ENCODE data around the gene STK36.

The STK36 gene

DNA sequence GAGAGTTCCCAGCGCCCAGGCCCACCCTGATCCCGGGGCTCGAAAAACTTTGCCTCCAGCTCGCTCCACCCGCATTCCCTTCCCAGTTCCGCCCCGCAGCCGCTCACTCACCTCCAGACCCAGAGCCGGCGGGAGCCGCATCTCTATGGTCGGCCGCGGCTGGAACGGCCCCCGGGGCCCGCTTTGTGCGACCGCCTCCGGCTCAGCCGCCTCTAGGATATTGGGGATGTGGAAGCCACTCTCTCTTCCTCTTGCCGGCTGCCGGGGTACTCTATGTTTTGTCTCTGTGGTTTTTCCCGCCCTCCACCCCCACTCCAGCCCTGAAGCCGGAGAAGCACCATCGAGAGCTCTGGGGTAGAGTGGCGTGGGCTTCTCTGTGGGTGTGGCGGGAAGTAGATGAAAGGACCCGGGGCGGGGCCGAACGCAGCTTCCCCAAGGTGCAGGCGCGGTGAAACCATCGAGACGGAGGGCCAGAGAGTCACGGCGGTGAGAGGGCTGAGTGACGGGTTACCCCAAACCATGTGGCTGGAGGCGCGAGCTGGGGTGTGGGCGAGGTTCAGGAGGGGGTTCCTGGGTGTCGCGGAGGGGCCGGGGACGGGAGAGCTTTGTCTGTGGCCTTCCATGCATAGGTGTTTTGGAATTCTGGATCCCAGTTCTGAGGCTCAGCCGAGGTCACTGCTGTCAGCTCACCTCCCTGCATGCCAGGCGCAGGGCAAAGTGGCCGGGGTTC, 12.5 kb upstream of the STK36 start, which contains the start of the genes BCS1L and ZNF142:
Gene BCS1L, plus strand, starts transcription at position 426 of the 730 bp plus-strand sequence. CDS start 1,305 bp downstream, outside the sequence.
Gene ZNF142, minus strand, starts transcription at position 366 of the 730 bp plus-strand sequence. CDS start 3,194 bp downstream, outside the sequence.
- peak; percentile 97 for DNase-seq (ENCODE audit: low spot score)
- in situ Hi-C loops (cut with MboI; ENCODE audit: low sequenced_read_pairs, unreplicated experiment): no loop called here
- TF ChIP-seq, protein P1, sequence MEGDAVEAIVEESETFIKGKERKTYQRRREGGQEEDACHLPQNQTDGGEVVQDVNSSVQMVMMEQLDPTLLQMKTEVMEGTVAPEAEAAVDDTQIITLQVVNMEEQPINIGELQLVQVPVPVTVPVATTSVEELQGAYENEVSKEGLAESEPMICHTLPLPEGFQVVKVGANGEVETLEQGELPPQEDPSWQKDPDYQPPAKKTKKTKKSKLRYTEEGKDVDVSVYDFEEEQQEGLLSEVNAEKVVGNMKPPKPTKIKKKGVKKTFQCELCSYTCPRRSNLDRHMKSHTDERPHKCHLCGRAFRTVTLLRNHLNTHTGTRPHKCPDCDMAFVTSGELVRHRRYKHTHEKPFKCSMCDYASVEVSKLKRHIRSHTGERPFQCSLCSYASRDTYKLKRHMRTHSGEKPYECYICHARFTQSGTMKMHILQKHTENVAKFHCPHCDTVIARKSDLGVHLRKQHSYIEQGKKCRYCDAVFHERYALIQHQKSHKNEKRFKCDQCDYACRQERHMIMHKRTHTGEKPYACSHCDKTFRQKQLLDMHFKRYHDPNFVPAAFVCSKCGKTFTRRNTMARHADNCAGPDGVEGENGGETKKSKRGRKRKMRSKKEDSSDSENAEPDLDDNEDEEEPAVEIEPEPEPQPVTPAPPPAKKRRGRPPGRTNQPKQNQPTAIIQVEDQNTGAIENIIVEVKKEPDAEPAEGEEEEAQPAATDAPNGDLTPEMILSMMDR (IDR thresholded peaks at IDR 0.05; ENCODE audit: borderline replicate concordance, control extremely low read depth, extremely low read depth, insufficient read depth, missing control alignments): no peak

DNA sequence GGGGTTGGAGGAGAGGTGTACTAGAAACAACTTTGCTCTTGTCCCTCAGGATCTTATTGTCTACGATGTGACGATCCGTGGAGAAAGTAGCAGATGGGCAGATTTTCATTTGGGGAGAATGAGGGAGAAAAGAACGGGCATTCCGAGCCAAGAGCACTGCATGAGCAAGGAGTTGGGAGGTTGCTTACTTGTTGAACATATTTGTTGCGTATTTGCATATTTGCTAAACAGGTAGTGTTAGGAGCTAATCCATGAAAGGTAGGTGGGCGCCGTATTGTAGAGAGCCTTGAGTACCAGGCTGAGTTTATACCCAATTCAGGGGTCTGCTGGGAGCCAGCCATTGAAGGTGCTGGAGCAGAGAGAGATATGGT, 11.9 kb upstream of the STK36 start:
- TF ChIP-seq, protein P1 (IDR thresholded peaks at IDR 0.05; ENCODE audit: borderline replicate concordance, control extremely low read depth, extremely low read depth, insufficient read depth, missing control alignments): no peak
- DNase-seq (ENCODE audit: low spot score): no peak
- in situ Hi-C loops (cut with MboI; ENCODE audit: low sequenced_read_pairs, unreplicated experiment): no loop called here

DNA sequence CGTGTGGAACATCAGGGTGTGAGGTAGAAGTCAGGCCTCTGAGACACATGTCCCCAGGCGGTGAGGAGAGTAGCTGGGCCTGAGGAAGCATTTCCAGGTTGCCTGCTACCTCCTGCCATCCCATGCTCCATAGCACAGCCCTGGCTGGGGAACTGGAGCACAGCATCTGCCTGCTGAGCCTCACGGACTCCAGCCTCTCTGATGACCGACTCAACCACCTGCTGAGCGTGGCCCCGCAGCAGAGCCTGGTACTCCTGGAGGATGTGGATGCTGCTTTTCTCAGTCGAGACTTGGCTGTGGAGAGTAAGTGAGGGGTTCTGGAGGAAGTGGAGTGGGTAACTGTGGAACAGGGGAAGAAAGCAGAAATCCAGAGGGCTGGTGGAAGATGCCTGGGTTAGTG, 9.5 kb upstream of the STK36 start:
- no peak for DNase-seq (ENCODE audit: low spot score)
- in situ Hi-C loops (cut with MboI; ENCODE audit: low sequenced_read_pairs, unreplicated experiment): no loop called here
- TF ChIP-seq, protein P1 (IDR thresholded peaks at IDR 0.05; ENCODE audit: borderline replicate concordance, control extremely low read depth, extremely low read depth, insufficient read depth, missing control alignments): no peak

DNA sequence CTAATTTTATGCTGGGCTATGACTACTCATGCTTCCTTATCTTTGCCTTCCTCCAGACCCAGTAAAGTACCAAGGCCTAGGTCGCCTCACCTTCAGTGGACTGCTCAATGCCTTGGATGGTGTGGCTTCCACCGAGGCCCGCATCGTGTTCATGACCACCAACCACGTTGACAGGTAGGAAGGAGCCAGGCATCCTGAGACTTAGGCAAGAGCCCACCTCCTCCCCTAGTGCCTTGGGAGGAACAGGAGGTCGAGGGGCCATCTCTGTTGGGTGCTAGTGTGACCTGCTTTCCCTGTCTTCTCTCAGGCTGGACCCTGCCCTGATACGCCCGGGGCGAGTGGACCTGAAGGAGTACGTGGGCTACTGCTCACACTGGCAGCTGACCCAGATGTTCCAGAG, 9.1 kb upstream of the STK36 start:
- TF ChIP-seq, protein P1 (IDR thresholded peaks at IDR 0.05; ENCODE audit: borderline replicate concordance, control extremely low read depth, extremely low read depth, insufficient read depth, missing control alignments): no peak
- no peak for DNase-seq (ENCODE audit: low spot score)
- in situ Hi-C loops (cut with MboI; ENCODE audit: low sequenced_read_pairs, unreplicated experiment): no loop called here

DNA sequence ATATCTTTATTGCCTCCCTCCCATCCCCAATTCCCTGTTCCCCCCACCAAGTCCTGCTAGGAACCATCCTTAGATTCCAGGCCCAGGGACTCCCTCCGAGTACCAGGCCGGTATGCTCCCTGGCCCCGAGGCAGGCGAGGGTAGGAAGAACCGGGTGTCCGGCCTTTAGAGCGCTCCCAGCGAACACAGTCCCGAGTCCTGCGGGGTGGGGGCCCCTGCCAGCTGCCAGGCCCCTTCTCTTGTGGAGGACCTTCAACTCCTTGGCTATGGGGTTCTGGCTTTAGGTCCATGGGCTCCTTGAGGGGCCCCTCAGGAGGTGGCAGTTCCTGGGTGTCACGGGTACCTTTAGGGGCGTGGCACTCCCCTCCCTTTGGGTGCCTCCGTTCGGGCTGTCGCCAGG, 8.0 kb upstream of the STK36 start:
- DNase-seq (ENCODE audit: low spot score): no peak
- TF ChIP-seq, protein P1 (IDR thresholded peaks at IDR 0.05; ENCODE audit: borderline replicate concordance, control extremely low read depth, extremely low read depth, insufficient read depth, missing control alignments): no peak
- in situ Hi-C loops (cut with MboI; ENCODE audit: low sequenced_read_pairs, unreplicated experiment): no loop called here

DNA sequence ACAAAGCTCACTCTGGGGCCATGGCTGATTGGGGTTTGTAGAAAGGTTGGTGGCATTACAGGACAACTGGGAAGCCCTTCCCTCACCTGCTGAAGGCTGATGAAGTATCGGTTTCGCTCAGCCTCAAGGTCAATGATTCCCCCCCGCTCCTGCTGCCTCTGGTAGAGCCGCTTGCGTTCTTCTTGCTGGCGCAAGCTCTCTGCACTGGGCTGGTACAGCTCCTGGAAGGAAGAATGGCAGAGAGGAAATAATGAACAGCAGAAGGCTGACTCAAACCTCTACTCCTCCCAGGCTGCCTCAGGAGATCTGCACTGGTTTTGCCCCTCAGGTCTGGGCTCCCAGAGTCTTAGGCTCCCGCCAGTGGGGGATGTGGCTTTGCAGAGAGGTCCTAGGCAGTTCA, 7.2 kb upstream of the STK36 start:
- in situ Hi-C loops (cut with MboI; ENCODE audit: low sequenced_read_pairs, unreplicated experiment): no loop called here
- TF ChIP-seq, protein P1 (IDR thresholded peaks at IDR 0.05; ENCODE audit: borderline replicate concordance, control extremely low read depth, extremely low read depth, insufficient read depth, missing control alignments): no peak
- no peak for DNase-seq (ENCODE audit: low spot score)

Data from GM13976 (cell line).